ENCODE data around the gene AFAP1. TPM values are rescaled to one million over a fixed set of nuclear protein-coding genes. Genes with fewer than 3 reads are reported as not detected.

Gene AFAP1
- total RNA-seq, 1 experiment from 2014 or later, result 42.1 TPM

- Histone ChIP-seq H4K20me1 (ENCODE audit: low read length) (no peaks in the 10 kb centered on the region), H3K36me3 (ENCODE audit: low read depth, low read length) (peaks cover 20% of the 10 kb centered on the region), H3K79me2 (ENCODE audit: low read length) (no peaks in the 10 kb centered on the region), H3K4me3 (ENCODE audit: low read length) (no peak overlapping the region), H3K27me3 (ENCODE audit: low read length) (no peaks in the 10 kb centered on the region), H2AFZ (ENCODE audit: low read length) (no peak overlapping the region), H3K4me1 (ENCODE audit: insufficient read depth, low read length) (no peaks in the 10 kb centered on the region), H3K27ac (ENCODE audit: low read length) (no peak overlapping the region), H3K9me3 (ENCODE audit: low read length) (no peaks in the 10 kb centered on the region), H3K4me2 (ENCODE audit: low read length) (no peak overlapping the region), H3K9ac (ENCODE audit: low read length) (no peak overlapping the region), H3F3A (ENCODE audit: low read length, unreplicated experiment) (no peaks in the 10 kb centered on the region), H3K9me2 (replicated peaks; ENCODE audit: low read length) (no peaks in the 10 kb centered on the region)
- TF ChIP-seq EZH2 (IDR thresholded peaks at IDR 0.05; ENCODE audit: low read length, unreplicated experiment), result no peak
- intact Hi-C loops (cut with micrococcal nuclease), result no loop called here
- DNase-seq, result no peak
- POLR2A ChIA-PET (ENCODE audit: unreplicated experiment), result no interaction called here
- CTCF ChIA-PET, result no interaction called here
- no peak for ATAC-seq
- BruUV-seq (replicated peaks), result no TSS peak
Measured at GRCh38 chr4:7793186-7793585, 146.5 kb downstream of the AFAP1 start.

GRCh38 chr4:7792616-7793015, 147.0 kb downstream of the AFAP1 start:
- Histone ChIP-seq H3K4me2 (ENCODE audit: low read length) (no peak overlapping the region), H3K4me3 (ENCODE audit: low read length) (no peak overlapping the region), H3K9me2 (replicated peaks; ENCODE audit: low read length) (no peaks in the 10 kb centered on the region), H3K9me3 (ENCODE audit: low read length) (no peaks in the 10 kb centered on the region), H4K20me1 (ENCODE audit: low read length) (no peaks in the 10 kb centered on the region), H3K4me1 (ENCODE audit: insufficient read depth, low read length) (no peaks in the 10 kb centered on the region), H3K27ac (ENCODE audit: low read length) (no peak overlapping the region), H3F3A (ENCODE audit: low read length, unreplicated experiment) (no peaks in the 10 kb centered on the region), H3K9ac (ENCODE audit: low read length) (no peak overlapping the region), H3K36me3 (ENCODE audit: low read depth, low read length) (peaks cover 17% of the 10 kb centered on the region), H3K27me3 (ENCODE audit: low read length) (no peaks in the 10 kb centered on the region), H2AFZ (ENCODE audit: low read length) (no peak overlapping the region), H3K79me2 (ENCODE audit: low read length) (no peaks in the 10 kb centered on the region)
- TF ChIP-seq EZH2 (IDR thresholded peaks at IDR 0.05; ENCODE audit: low read length, unreplicated experiment) (no peak), EZH2phosphoT487 (IDR thresholded peaks at IDR 0.05; ENCODE audit: borderline replicate concordance, low read length) (no peak), CTCF (conservative IDR thresholded peaks at IDR 0.05; ENCODE audit: low read depth, low read length) (no peak)
- intact Hi-C loops (cut with micrococcal nuclease), result no loop called here
- ChIA-PET CTCF (no interaction called here), POLR2A (ENCODE audit: unreplicated experiment) (no interaction called here)
- no TSS peak for BruUV-seq (replicated peaks)
- DNase-seq (no peak), ATAC-seq (no peak)

- Histone ChIP-seq H3K4me1 (ENCODE audit: insufficient read depth, low read length) (no peaks in the 10 kb centered on the region), H3K4me2 (ENCODE audit: low read length) (no peak overlapping the region), H3K36me3 (ENCODE audit: low read depth, low read length) (peaks cover 20% of the 10 kb centered on the region; the same call in 1 of the 2 replicates), H3K9ac (ENCODE audit: low read length) (no peak overlapping the region), H2AFZ (ENCODE audit: low read length) (no peak overlapping the region), H4K20me1 (ENCODE audit: low read length) (no peaks in the 10 kb centered on the region), H3K79me2 (ENCODE audit: low read length) (no peaks in the 10 kb centered on the region), H3F3A (ENCODE audit: low read length, unreplicated experiment) (no peaks in the 10 kb centered on the region), H3K9me3 (ENCODE audit: low read length) (no peaks in the 10 kb centered on the region), H3K27ac (ENCODE audit: low read length) (no peak overlapping the region), H3K4me3 (ENCODE audit: low read length) (no peak overlapping the region), H3K9me2 (replicated peaks; ENCODE audit: low read length) (no peaks in the 10 kb centered on the region), H3K27me3 (ENCODE audit: low read length) (no peaks in the 10 kb centered on the region)
- CTCF ChIA-PET, result interaction anchor here (0.6 kb wide), 1 partner anchor 55 kb away, joined by 3 read pairs; no protein-coding TSS in a partner anchor
- DNase-seq, result no peak
- TF ChIP-seq EZH2 (IDR thresholded peaks at IDR 0.05; ENCODE audit: low read length, unreplicated experiment) (no peak), EZH2phosphoT487 (IDR thresholded peaks at IDR 0.05; ENCODE audit: borderline replicate concordance, low read length) (no peak), CTCF (conservative IDR thresholded peaks at IDR 0.05; ENCODE audit: low read depth, low read length) (no peak)
- BruUV-seq (replicated peaks), result no TSS peak
- ATAC-seq, result no peak
- intact Hi-C loops (cut with micrococcal nuclease), result no loop called here
- POLR2A ChIA-PET (ENCODE audit: unreplicated experiment), result no interaction called here
Measured at GRCh38 chr4:7790999-7791398, 148.7 kb downstream of the AFAP1 start.
